Inferior parietal cortex (tissue), 1 donor: ENCODE measurements around the gene CEMIP.

Experiments
- DNase-seq: peaks from one replicate; pipeline ENCODE4 v3.0.0-alpha.2; 2016; ENCODE audit errors: extremely low spot score

The CEMIP gene

GRCh38 chr15:80890341-80891005 lies 111.3 kb downstream of the CEMIP start:
- no peak for DNase-seq

GRCh38 chr15:80891006-80891405 lies 111.8 kb downstream of the CEMIP start:
- no peak for DNase-seq

GRCh38 chr15:80892414-80892813 lies 113.2 kb downstream of the CEMIP start:
- no peak for DNase-seq

- DNase-seq, result no peak
These were observed 114.6 kb downstream of the CEMIP start for GRCh38 chr15:80893777-80894176.

GRCh38 chr15:80895091-80895490 lies 115.9 kb downstream of the CEMIP start:
- no peak for DNase-seq

GRCh38 chr15:80895965-80896364 lies 116.8 kb downstream of the CEMIP start:
- DNase-seq, result no peak

GRCh38 chr15:80898040-80898439 lies 118.9 kb downstream of the CEMIP start:
- DNase-seq, result no peak

GRCh38 chr15:80902298-80902801 lies 123.2 kb downstream of the CEMIP start:
- no peak for DNase-seq

GRCh38 chr15:80904998-80905397 lies 125.8 kb downstream of the CEMIP start:
- no peak for DNase-seq

GRCh38 chr15:80906159-80906766 lies 127.1 kb downstream of the CEMIP start:
- no peak for DNase-seq

GRCh38 chr15:80911821-80912220 lies 132.7 kb downstream of the CEMIP start:
- DNase-seq, result no peak

- DNase-seq, result peak; percentile 18
These were observed 133.5 kb downstream of the CEMIP start for GRCh38 chr15:80912673-80913072.

GRCh38 chr15:80913541-80913940 lies 134.4 kb downstream of the CEMIP start:
- DNase-seq, result no peak

GRCh38 chr15:80915472-80915871 lies 136.3 kb downstream of the CEMIP start:
- DNase-seq, result no peak

- DNase-seq, result no peak
These were observed 136.9 kb downstream of the CEMIP start for GRCh38 chr15:80916056-80916455.

- DNase-seq, result no peak
These were observed 139.1 kb downstream of the CEMIP start for GRCh38 chr15:80918196-80918783.

- DNase-seq, result no peak
These were observed 141.1 kb downstream of the CEMIP start for GRCh38 chr15:80920271-80920699.

GRCh38 chr15:80921736-80922410 lies 142.7 kb downstream of the CEMIP start:
- no peak for DNase-seq

GRCh38 chr15:80923668-80924067 lies 144.5 kb downstream of the CEMIP start:
- DNase-seq, result no peak

GRCh38 chr15:80924278-80924677 lies 145.1 kb downstream of the CEMIP start:
- no peak for DNase-seq

GRCh38 chr15:80925597-80926059 lies 146.5 kb downstream of the CEMIP start:
- DNase-seq, result no peak

GRCh38 chr15:80926126-80926525 lies 147.0 kb downstream of the CEMIP start:
- DNase-seq, result no peak
